GM18909 (cell line): ENCODE results near the gene FOXO6.

Source experiments
- ATAC-seq: cut with Tn5 transposase; IDR thresholded peaks from one replicate; pipeline ENCODE4 v1.9.1; 2021; ENCODE audit warnings: mild to moderate bottlenecking; ENCODE audit not compliant: unreplicated experiment, poor library complexity

FOXO6 gene

DNA sequence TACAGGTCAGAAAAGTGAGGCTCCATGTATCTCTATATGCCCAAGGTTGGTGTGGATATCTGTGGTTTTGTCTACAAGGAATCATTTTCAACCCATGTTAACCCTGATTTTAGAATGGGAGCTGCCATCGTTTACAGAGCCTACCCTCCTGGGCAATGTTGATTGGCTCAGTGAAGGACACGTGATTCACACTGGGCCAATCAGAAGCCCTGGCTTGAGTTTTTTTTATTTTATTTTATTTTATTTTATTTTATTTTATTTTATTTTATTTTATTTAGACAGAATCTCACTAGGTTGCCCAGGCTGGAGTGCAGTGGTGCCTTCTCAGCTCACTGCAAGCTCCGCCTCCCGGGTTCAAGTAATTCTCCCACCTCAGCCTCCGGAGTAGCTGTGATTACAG lies 35.8 kb downstream of the FOXO6 start:
- no peak for ATAC-seq

GRCh38 chr1:41397753-41398330 lies 36.6 kb downstream of the FOXO6 start:
- no peak for ATAC-seq

DNA sequence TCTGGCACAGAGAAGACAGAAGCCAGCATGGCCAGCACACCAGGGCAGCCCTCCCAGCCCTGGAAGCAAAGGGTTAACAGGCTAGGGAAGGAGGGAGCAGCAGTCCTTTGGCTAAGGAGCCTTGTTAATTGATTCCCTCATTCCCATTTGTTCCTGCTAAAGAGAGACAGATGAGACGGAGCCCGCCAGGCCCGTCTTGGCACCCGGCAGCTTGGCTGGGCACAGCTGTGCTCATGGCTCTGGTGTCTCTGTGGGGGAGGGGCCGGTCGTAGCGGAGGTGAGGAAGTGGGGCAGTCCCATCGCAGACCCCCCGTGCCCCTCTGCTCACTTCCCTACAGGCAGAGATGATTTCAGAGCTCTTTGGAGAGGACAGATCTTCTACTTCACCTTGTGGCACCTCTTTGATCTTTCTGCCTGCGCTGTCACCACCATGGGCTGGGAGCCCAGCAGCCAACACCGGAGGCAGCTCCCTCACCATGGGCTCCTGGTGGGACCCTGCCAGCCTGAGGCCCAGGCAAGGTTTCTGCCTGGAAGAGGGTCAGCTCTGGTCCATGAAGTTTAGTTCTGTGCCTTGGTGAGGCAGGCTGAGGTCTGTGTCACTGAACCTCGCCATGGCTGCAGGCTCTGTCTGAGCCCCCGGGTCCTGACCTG lies 38.0 kb downstream of the FOXO6 start:
- ATAC-seq, result no peak

GRCh38 chr1:41400225-41400624 lies 39.0 kb downstream of the FOXO6 start:
- no peak for ATAC-seq

- no peak for ATAC-seq
Measured at GRCh38 chr1:41401899-41402298, 40.7 kb downstream of the FOXO6 start.

DNA sequence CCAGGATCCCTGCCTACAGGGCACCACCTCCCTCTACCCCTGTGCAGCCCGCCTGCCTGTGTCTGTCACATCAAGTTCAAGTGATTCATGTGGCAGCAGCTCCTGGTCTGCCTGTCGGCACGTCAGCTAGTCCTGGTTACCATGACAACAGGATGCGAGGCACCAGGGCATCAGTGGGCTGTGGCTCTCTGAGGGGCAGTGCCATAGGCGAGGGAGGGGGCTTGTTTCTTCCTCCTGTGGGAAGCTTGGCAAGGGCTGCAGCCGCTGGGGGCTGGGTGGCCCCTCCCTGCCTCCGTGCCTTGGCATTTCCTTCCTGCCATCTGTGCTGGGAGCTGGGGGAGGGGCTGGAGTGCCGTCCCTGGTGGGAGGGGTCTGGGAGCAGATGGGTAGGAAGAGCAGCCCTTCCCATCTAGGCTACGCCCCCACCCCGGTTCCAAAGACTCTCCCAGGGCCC lies 43.1 kb downstream of the FOXO6 start:
- ATAC-seq, result no peak

DNA sequence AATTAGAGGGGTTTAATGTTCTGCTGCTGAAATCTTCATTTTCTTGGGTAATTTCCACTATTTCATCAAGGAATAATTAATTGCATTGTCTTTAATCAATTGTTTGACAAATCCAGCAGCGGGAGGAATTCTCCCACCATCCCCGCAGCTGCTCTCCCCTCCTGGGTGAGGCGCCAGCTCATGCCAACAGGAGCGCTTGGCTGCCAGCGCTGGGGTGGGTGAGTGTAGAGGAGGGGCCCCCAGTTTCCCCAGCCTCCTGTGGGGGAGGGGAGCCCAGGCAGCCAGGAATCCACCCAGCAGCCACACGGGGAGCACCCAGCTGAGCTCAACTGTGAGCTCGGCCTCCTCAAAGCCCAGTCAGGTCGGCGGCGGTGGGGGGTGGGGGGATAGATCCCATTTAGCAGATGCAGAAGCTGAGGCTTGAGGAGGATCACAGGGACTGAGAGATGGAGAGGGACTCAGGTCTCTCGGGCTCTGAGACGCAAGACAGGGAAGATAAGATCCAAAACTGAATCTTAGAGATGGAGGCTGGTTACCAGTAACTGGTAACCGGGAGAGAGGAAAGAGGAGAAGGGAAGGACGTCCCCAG lies 46.5 kb downstream of the FOXO6 start:
- ATAC-seq, result no peak

- no peak for ATAC-seq
Measured at GRCh38 chr1:41408691-41409090, 47.5 kb downstream of the FOXO6 start.

DNA sequence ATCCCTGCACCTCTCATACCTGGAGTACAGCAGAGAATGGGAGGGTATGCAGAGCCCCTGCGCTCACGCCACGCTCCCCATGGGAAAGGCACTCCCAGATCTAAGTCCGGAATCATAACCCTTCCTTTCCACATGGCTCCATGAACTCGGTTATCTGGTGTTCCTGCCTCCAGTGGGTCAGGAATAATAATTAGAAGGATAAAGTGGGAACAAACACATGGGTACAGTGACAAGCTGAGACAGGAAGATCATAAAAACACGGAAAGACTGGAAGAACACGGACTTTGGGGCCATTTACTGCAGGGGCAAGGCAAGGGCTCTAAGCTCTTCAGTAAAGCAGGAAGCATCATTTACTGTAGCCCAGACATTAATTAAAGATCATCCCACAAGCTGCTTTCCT lies 48.6 kb downstream of the FOXO6 start:
- no peak for ATAC-seq

DNA sequence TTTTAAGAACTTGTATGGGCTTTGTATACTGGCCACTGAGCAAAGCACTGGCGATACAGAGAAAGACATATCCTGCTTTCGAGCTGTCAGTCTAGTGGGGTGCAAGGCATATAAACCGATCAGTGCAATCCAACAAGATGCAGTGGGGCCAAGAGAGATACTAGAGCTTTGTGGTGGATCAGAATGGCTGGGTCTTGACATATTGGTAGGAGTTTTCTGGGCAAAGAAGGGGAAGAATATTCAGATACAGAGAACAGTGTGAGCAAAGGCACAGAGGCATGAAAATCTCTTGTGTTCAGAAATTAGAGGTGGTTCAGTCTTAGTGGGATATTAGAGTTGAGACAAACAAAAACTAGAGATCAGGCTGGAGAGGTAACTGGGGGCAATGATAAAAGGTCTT lies 49.2 kb downstream of the FOXO6 start:
- ATAC-seq, result no peak

DNA sequence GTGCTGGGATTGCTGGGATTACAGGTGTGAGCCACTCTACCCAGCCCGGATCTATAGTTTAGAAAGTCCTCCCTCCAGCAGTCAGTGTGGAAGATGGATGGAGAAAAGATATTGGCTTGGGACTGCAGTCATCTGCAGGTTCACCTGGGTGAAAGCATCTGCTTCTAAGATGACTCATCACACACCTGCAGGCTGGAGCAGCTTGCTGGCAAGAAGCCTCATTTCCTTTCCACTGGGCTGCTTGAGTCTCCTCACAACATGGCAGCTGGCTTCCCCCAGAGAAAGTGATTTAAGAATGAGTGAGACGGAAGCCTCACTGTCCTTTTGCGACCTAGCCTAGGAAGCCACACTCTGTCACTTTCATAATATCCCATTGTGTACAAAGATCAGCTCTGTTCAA lies 50.0 kb downstream of the FOXO6 start:
- no peak for ATAC-seq

- no peak for ATAC-seq
Measured at GRCh38 chr1:41412748-41413147, 51.5 kb downstream of the FOXO6 start.

DNA sequence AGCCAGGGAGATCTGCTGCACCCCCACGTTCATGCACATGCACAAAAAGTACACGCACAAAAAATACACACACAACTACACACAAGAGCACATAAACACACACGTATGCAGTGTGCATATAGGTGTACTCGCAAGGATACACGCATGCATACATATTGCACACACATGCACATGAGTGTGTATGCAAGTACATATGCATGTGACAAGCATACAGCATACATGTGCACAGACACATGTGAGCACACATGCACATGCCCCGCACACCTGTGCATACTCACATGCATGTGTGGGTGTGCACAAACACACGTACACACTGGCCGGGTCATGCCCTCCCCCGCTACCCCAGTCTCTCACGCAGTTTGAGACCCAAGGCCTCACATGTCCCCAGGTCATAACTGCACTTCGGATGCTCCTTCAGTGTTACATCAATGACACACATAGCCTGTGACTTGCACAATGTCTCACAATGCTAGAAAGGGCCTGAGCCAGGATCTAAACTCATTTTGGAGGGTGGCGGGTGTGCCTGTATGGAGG lies 52.6 kb downstream of the FOXO6 start:
- ATAC-seq, result no peak

DNA sequence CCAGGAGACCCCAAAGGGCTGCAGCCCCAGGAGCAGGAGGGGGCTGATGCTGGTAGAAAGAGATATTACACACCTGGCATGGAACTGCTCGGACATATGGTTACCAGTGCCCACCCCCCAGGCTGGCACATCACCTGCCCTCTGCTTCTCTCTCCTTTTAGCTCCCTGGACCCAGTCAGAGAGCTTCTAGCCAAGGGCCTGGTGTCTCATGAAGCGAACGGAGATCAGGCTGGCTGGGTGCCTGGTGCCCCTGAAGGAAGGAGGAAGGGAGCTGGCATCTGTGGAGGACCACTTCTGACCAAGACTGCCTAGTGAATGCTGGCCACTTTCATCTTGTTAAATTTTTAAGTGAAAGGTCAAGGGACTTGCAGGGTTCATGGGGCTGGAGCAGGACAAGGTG lies 53.1 kb downstream of the FOXO6 start:
- no peak for ATAC-seq

GRCh38 chr1:41414716-41415306 lies 53.6 kb downstream of the FOXO6 start:
- no peak for ATAC-seq

DNA sequence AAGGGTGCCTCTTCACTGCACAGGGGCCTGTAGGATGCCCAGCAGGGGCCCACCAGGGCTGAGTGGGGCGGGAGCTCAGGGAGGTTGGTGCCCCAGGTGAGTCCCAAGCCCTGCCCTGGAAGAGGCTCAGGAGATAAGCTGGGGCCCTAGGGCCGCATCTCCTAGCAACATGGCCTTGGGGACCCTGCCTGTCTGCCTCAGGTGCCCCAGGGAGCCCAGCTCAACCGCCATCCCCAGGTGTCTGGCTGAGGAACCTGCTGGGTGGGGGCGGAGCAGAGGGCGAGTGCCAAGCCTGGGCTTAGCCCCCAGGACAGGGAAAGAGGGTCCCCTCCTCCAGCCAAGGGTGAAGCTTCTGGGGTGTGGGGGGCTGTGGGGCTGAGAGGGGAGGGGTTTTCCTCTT lies 54.8 kb downstream of the FOXO6 start:
- ATAC-seq, result no peak

GRCh38 chr1:41416552-41417334 lies 55.5 kb downstream of the FOXO6 start:
- no peak for ATAC-seq

DNA sequence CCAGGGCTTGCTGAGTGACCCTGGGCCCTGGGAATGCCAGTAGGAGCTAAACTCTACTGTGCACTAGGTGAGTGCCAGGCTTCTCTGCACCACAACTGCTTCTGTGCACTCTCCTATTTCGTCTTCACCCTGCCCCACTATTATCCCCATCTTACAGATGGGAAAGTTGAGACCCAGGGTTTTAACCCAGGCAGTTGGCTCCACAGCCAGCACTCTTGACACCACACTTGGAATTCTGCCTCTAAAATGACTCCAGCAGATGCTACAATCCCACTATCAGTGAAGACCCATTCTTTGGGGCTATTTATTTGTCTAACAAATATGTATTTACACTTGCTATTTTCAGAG lies 56.1 kb downstream of the FOXO6 start:
- ATAC-seq, result no peak

DNA sequence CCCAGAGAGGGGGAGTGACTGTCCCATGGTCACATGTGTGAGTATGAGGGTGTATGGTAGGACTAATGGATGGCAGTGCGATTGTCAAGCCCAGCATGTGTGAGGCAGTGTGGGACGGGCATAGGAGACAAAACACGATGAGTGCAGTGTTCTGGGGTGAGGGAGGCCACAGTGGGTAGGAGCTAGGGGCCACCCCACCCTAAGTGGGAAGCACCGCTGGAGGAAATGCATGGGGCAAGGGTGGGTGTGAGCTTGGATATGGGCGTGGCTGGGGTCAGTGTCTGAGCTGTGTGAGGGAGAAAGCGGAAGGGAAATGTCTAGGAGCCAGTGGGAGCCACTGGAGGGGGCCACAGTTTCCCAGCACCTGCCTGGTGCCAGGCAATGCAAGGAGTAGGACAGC lies 56.5 kb downstream of the FOXO6 start:
- no peak for ATAC-seq

- no peak for ATAC-seq
Measured at GRCh38 chr1:41418857-41419583, 57.8 kb downstream of the FOXO6 start.
